Activated CD8-positive, alpha-beta memory T cell treated with anti-CD3 and anti-CD28 coated beads for 36 hours (primary cell): ENCODE results near the gene SLC9A9. TPM values are rescaled to one million over a fixed set of nuclear protein-coding genes. Genes with fewer than 3 reads are reported as not detected.
"Not testable (repeated sequence)": the region's sequence is repeated elsewhere in the genome, so short reads cannot be mapped to it uniquely, and the experiment has no call there.

Source experiments
- CTCF ChIA-PET: fragments of 350-600 bp; sonication (Branson Sonifier 250); formaldehyde crosslinking; loops from one replicate; lab custom pipeline; 2021; ENCODE audit warnings: antibody characterized with exemption; lab: Charles Lee
- POLR2A ChIA-PET: fragments of 350-600 bp; sonication (Branson Sonifier 250); formaldehyde crosslinking; loops from one replicate; lab custom pipeline; 2021; ENCODE audit warnings: antibody characterized with exemption; lab: Charles Lee
- total RNA-seq, 2 experiments: library from RNA; stranded (reverse); gene quantifications; one replicate each; pipeline ENCODE4 v1.2.3, GENCODE V29; 2021

The SLC9A9 gene
- total RNA-seq, 2 experiments from 2014 or later, result 1.0 TPM

DNA sequence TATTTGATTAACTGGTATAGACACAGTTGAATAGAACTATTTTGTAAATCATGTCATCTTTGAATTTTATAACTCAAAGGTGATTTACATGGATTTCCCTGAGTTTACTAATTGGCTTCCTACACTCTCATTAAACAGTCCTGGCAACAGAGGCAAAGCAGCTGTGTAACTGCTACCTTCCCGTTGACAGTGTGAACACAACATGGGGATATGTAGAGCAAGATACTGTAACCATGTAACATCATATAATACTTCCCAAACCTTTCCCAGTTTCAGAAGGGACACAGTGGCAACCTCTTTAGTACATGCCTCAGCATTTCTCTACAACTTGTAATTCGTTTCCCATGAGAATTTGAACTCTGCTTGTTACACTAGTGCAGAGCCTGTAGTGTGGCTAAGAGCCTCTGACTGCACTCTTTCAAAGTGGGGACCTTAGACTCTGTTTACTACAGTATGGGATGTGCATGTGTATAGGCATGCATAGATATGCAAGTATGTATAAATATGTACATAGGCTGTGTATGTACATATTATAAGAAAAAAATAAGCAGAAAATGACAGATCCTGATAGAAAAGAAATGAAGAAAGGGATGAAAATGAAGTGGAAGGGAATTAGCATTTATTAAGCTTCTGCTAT is 299.3 kb downstream of the SLC9A9 start:
- ChIA-PET CTCF (no interaction called here), POLR2A (no interaction called here)

DNA sequence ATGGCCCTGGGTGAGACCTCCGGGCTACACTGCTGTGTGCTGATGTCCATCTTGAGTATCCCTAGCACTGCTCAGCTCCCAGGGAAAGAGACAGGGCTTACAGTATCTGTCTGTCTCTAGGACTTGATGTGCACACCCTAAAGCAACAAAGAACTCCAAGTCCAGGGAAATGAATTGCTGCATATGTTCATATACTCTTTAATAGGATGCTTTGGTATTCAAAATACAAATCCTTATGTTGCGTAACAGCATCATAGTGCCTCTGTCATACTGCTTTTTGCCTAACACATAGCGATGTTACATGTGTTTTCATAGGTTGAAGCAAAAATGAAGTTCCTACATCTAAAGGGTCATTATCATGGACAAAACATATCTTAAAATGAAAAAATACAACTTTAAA is 299.9 kb downstream of the SLC9A9 start:
- ChIA-PET POLR2A (no interaction called here), CTCF (no interaction called here)

DNA sequence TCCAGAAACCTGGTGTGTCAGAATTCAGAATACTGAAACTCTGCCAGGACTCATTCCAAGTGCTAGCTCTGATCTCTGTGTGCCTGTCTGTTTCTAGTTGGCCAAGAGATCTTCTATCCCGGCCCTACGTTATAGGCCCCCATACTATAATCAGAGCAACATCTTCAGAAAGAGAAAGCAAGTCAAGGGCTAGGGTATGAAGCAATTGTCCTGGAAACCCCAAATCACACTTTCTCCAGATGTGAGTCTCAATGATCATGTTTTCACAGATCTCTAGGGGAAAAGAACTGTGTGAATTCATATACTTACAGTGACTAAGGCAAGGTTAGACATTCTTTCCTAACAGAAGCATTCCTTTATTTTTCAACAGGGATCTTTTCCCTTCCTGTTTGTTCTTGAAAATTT is 309.7 kb downstream of the SLC9A9 start:
- ChIA-PET CTCF (no interaction called here), POLR2A (no interaction called here)

DNA sequence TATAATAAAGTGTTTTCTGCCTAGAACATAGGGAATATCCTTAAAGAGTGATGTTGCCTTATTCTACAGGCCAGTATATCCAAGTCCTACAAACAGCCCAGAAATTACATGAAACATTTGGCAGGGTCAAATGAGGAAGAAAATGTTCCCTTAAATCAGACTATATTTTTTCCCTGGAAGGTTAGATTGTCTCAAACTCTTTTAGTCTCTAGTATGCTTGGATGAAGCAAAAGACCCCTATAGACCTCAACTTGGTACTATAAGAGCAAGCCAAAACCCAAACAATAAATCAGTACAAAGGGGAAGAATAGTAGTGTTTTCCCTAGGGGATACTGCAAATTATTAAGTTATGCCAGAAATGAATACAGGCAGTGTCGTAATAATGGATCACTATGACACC is 310.2 kb downstream of the SLC9A9 start:
- ChIA-PET POLR2A (no interaction called here), CTCF (no interaction called here)

DNA sequence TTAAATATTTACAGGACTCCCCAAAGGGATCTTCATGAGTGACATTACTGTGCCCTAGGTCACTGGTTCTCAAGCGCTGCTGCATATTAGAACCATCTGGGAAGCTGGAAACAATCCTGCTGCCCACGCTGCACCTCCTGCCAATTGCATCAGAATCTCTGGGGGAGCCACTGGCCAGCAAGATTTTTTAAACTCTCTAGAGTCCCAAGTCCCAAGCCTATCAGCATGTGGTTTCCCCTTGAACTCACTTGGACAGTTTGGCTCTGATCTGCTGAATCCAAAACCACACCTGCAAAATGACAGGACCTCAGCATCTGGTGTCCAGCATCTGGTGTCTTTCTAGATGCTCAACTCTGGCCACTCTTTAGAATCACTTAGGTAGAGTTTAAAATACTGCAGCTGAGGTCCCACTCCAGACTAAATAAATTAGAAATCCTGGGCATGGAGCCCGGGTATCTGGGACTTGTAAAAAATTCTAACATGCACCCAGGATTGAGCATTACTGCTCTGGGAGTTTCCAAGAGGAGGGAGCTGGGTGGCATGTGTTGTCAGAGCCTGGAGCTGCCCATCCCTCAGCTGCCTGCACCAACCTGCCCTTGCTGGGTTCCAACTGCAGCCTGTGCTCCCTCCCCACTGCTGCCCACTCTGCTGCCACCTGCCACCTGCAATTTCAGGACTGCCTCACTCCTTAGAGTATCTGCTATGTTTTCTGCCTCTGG is 311.3 kb downstream of the SLC9A9 start:
- ChIA-PET POLR2A (no interaction called here), CTCF (no interaction called here)

DNA sequence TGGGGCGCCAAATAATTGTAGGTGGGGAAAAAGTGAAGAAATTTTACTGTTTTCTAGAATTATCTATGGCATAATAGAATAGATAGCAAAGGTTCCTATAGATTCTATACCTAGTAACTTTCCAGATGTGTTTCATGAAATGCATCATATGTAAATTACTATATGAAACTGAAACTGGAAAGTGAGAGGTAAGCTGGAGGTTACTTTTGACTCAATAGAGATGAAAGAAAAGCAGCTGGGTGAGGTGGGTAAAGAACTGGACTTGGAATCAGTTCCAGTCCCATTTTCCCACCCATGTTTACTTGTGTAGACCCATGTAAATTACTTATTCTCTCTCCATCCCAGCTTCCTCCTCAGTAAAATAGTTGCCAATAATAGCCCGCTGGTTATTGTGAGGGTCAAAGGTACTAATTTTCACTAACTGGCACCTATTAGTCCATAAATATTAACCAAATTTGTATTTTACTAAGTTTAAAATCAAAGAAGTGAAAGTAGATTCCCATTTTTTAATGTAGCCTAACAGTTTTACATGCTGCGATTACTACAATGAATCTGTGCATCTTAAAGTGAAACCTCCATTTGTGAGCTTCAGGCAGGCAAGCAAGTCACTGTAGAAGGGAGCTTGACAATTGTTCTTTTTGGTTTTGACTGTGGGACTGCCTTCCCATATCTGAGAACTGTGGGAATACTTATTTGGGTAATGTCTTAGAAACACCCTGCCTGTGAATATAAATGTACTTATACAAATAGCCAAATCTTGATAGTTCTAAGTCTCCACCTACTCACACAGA is 312.1 kb downstream of the SLC9A9 start:
- ChIA-PET POLR2A (no interaction called here), CTCF (no interaction called here)

DNA sequence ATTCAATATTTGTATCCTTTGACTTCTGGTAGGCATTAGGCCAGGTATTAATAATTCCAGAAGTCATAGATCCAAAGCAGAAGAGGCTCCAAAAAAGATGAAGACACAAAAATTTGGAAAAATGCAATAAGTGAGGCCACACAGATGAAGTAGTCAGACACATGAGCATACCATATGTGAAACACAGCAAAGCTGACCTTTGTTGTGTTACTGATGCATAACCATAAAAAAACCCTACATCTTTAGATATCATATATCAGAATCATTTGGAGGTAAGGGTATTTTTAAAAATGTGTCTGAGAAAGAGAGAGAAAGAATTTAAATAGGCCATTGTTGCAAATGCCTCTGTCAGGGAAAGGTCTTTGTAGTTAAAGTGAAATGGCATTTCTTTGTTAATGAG is 314.9 kb downstream of the SLC9A9 start:
- POLR2A ChIA-PET, result no interaction called here
- CTCF ChIA-PET, result no interaction called here

DNA sequence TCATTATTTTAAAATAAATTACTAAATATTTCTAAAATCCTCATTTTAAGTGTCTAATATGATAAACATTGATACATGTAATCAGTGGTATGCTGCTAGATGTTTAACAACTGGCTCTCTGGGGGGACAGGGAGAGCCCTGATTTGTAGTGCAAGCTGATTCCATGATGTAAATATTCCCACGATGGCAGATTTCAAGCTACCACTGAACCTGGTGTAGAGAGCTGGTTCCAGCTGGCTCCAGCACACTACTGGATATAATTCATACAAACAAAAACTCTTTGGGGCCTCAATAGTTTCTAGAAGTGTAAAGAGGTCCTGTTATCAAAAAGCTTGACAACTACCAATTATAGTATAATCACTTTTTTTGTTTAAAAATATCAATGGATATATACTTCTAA is 316.2 kb downstream of the SLC9A9 start:
- CTCF ChIA-PET, result no interaction called here
- POLR2A ChIA-PET, result no interaction called here

DNA sequence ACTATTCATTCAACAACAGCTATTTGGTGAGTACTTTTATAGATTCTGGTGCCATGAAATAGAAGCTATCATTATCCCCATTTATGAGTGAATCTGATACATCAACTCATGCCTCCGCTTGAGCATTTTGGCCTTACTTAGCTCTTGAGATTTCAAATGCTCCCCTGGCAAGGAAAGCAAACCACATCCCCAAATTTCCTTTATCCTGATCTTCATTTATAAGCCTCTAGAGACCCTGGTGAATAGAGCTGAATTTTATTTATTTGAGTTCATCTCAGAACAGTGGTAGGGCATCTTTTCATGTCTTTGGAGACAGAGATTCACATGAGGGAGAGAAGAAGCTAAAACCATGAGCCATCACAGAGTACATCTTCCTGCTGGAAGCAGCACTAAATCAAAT is 317.2 kb downstream of the SLC9A9 start:
- POLR2A ChIA-PET, result no interaction called here
- CTCF ChIA-PET, result no interaction called here

DNA sequence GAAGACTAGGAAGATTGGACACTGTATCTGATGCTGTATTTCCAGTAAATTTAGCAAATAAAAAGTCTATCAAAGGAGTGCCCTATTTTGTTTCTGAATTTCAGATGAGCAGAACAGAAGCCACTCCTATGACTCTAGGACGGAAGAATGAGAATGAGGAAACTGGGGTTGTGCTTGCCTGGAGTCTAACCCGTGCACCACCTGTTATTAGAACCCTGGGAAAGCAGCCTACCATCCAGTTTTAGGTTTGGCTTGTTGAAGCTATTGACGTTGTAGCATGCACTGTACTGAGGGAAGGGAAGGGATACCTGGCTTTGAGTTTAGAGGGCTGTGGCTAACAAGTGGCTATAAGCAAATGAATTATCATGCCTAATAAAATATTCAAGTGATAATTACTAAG is 318.5 kb downstream of the SLC9A9 start:
- ChIA-PET POLR2A (no interaction called here), CTCF (no interaction called here)

DNA sequence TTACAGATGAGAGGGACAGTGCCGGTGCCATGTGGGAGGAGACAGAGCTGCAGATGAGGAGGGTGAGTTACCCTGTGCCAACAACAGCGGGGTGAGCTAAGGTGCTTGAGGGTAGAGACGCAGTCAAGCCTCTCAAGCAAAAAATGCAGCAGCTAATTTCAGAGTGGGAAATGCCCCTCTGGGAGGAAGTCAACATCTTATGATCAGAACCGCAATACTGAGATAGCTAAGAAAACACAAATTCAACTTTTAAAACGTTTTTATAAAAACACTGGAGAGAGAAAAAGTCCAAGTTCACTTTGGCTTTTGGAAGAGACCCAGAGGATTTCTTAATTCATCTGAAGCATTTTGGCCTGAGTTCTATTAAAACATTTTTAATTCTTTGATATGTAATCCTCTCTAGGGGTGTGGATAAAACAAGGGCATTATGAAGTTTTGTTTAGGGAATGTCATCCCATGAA is 319.2 kb downstream of the SLC9A9 start:
- POLR2A ChIA-PET, result no interaction called here
- CTCF ChIA-PET, result no interaction called here

DNA sequence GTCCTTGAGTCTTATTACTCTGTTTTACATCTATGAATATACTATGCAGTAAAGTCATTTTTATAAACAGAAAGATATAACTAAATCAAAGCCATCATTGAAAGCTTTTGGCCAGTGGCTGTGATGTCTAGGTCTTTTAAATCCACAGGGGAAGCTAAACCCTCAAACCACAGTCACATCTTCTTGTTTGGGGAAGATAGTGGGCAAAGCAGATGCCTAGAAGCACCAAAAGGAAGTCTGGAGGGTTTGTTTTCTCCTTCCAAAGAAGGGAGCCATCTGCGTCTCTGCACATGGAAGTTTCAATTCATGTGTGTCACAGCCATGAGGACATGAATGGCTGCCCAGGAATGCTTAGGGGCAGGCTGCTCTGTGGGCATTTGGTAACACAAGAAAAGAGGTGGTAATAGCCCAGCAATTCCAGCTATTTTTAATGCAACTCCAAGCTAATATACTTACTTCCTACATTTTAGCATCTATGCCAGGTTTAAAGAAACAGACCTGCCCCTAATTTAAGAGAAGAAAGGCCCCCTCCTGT is 322.2 kb downstream of the SLC9A9 start:
- CTCF ChIA-PET, result interaction anchor here (0.7 kb wide), 1 partner anchor 117 kb away, joined by 3 read pairs; no protein-coding TSS in a partner anchor
- POLR2A ChIA-PET, result no interaction called here

DNA sequence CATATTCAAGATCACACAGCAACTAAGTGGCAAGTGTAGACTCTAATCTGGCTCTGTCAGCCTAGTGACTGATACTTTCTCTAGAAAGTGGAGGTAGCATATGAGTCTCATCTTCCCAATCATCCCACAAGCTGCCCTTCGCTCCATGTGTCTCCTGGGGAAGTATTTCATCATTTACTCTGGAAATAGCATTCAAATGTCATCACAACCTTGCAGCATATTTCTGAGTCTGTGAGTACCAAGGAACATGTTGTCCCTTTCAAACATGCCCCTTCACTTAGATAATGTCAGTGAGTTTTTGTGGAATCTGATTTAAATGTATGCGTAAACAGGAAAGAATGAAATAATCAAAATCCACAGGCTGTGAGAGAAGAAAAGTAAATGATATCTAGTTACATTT is 322.9 kb downstream of the SLC9A9 start:
- ChIA-PET POLR2A (no interaction called here), CTCF (interaction anchor here (0.7 kb wide), 1 partner anchor 118 kb away, joined by 3 read pairs; no protein-coding TSS in a partner anchor)

DNA sequence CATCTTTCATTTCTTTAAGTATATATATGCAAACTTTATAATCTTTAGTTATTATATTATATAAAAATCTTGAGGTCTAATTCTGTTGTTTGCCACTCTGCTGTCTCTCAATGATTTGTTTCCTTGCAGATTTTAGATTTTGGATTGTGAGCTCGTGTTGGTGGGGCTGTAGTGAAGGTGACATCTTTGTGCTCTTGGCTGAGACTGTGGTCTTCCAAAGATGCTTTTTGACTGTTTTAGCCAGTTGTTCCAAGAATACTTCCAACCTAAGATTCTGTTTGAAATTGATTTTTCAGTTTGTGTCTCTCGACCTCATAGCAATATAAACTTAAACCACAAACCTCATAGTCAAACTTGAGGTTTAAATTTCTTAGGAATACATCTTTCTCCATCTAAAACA is 326.5 kb downstream of the SLC9A9 start:
- POLR2A ChIA-PET, result no interaction called here
- CTCF ChIA-PET, result no interaction called here

DNA sequence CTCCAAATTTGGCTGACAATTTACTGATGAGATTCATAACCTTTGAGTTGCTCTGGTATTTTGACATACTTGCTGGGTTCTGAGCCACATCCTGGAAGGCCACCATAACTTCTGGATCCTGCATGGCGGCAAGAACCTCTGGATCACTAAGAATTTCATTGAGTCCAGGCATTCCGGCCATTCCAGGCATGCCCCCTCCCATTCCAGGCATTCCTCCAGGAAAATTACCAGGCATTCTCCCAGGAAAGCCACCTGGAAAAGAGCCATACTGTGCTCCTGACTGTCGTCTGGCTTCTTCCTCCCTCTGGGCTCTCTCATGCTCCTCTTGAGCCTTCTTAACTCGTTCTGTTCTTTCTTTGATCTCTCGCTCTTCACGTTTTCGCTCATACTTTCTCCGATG is 331.1 kb downstream of the SLC9A9 start:
- POLR2A ChIA-PET, CTCF ChIA-PET: not testable (repeated sequence)

DNA sequence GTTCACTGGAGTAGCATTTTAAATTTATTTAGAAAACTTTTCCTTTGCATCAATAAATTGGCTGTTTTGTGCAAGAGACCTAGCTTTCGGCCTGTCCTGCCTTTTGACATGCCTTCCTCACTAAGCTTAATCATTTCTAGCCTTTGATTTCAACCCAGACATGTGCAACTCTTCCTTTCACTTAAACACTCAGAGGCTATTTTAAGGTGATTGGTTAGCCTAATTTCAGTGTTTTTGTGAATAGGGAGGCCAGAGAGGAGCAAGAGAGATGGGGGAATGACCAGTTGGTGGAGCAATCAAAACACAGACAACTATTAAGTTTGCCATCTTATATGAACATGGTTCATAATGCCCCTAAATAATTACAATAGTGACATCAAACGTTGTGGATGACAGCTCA is 333.4 kb downstream of the SLC9A9 start:
- POLR2A ChIA-PET, result no interaction called here
- CTCF ChIA-PET, result no interaction called here

DNA sequence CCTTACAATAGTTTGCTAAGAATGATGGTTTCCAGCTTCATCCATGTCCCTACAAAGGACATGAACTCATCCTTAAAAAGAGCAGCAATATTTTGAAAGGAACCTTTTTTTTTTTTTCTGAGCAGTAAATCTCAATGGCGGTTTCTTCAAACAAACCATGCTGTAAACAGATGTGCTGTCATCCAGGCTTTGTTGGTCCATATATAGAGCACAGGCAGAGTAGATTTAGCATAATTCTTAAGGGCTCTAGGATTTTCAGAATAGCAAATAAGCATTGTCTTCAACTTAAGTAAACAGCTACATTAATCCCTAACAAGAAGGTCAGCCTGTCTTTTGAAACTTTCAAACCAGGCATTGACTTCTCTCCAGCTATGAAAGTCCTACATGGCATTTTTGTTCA is 334.2 kb downstream of the SLC9A9 start:
- ChIA-PET POLR2A (no interaction called here), CTCF (interaction anchor here (0.7 kb wide), 1 partner anchor 184 kb away, joined by 3 read pairs; no protein-coding TSS in a partner anchor)

DNA sequence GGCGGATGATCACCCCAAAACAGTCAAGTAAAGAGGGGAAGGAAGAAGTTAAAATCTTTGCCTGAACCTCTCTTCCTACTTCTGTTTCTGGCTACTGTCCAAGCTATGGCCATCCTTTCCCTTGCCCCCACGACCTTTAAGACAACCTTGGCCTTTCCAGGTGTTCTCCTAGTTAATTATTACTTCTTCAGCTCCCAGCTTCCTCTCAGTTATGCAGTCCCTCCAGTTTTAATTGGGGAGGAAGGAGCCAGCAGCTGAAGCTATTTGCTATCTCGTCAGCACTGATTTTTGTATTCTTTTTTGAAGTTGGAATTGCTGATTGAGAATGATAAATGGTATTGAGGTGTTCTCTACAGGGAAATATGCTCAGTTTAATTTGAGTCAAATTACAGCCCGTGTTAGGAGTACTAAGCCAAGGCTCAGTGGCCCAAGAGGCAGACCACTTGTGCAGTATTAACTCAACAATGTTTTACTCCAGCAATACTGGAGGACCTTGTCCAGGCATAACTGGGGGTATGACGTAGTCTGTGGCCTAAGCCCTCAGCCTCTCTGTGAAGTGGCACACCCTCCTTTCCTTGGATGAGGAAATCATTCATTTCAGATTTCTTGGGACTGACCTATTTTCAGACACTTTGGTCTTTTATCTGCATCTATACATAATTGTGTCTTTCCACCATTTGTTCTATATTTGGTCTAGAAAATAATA is 336.9 kb downstream of the SLC9A9 start:
- POLR2A ChIA-PET, result no interaction called here
- CTCF ChIA-PET, result interaction anchor here (0.6 kb wide), 1 partner anchor 346 kb away, joined by 3 read pairs; no protein-coding TSS in a partner anchor

DNA sequence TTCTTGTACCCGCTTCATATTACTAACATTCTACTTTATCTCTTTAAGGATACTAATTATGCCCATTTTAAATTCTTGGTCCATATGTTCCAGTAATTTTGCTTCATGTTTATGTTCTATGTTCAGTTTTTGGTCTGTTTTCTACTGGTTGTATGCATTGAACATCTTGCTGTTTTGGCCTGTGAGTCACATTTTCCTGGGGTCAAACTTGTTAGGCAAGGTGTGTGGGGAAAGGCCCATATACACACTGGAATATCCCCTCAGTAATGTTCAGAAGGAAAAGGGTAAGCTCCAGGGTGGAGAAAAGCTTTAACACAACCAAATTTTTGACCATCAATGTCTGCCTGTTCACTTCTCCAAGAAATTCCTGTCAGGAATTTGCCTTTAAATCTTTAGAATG is 337.7 kb downstream of the SLC9A9 start:
- POLR2A ChIA-PET, result no interaction called here

More for the DNA sequence above, 337.7 kb downstream of the SLC9A9 start:
- CTCF ChIA-PET, result interaction anchor here (0.6 kb wide), 1 partner anchor 346 kb away, joined by 3 read pairs; no protein-coding TSS in a partner anchor
